IMR-90 (cell line): Measurements from ENCODE around the gene ACYP2. TPM values are rescaled to one million over a fixed set of nuclear protein-coding genes. Genes with fewer than 3 reads are reported as not detected.
A peak's percentile ranks its signal among the peaks of the same experiment; 100 is the strongest.
"Not testable (repeated sequence)": the region's sequence is repeated elsewhere in the genome, so short reads cannot be mapped to it uniquely, and the experiment has no call there.

ENCODE experiments used
- ATAC-seq: fragments of 200-7000 bp; cut with Tn5 transposase; 2 replicates; pipeline ENCODE4 v1.9.1; 2020; ENCODE audit warnings: low read depth, mild to moderate bottlenecking, moderate library complexity
- BruUV-seq: library from RNA; stranded (reverse); fragments of 400-500 nt; replicated peaks from 2 replicates; lab custom pipeline; 2021; lab: Mats Ljungman, UMichigan
- CTCF ChIA-PET: fragments of 300-600 bp; formaldehyde crosslinking; extraction: SDS; loops from one replicate; lab custom pipeline; 2021; ENCODE audit warnings: antibody characterized with exemption; lab: Yijun Ruan, JAX
- POLR2A ChIA-PET: fragments of 300-600 bp; sonication (Branson Sonifier 250); formaldehyde crosslinking; loops from one replicate; lab custom pipeline; 2022; ENCODE audit warnings: antibody characterized with exemption; ENCODE audit not compliant: unreplicated experiment; lab: Charles Lee
- DNase-seq: peaks from one replicate; pipeline ENCODE4 v3.0.0; 2013
- H2AFZ ChIP-seq: replicated peaks from 2 replicates; pipeline ENCODE3; 2013; ENCODE audit warnings: low read length, mild to moderate bottlenecking; ENCODE audit not compliant: poor library complexity
- H2AK5ac ChIP-seq: 2 replicates; pipeline ENCODE4 v1.6.1; 2013; ENCODE audit warnings: low read depth, low read length, inconsistent platforms
- H2AK9ac ChIP-seq: replicated peaks from 2 replicates; pipeline ENCODE3; 2013; ENCODE audit warnings: mild to moderate bottlenecking, low read depth, low read length, moderate library complexity; ENCODE audit not compliant: poor library complexity
- H2BK120ac ChIP-seq: 2 replicates; pipeline ENCODE4 v1.6.1; 2013; ENCODE audit warnings: low read depth, low read length, inconsistent platforms
- H2BK15ac ChIP-seq: 3 replicates; pipeline ENCODE4 v1.6.1; 2013; ENCODE audit warnings: low read depth, low read length, inconsistent platforms
- H2BK20ac ChIP-seq: 2 replicates; pipeline ENCODE4 v1.6.1; 2013; ENCODE audit warnings: low read depth, mild to moderate bottlenecking, inconsistent platforms, low read length, moderate library complexity
- H2BK5ac ChIP-seq: 2 replicates; pipeline ENCODE4 v1.6.1; 2013; ENCODE audit warnings: mild to moderate bottlenecking, low read depth, low read length, inconsistent platforms; ENCODE audit not compliant: poor library complexity, severe bottlenecking
- H3K14ac ChIP-seq: replicated peaks from 2 replicates; pipeline ENCODE4 v1.6.1; 2013; ENCODE audit warnings: low read depth, low read length, inconsistent platforms
- H3K18ac ChIP-seq: 2 replicates; pipeline ENCODE4 v1.6.1; 2013; ENCODE audit warnings: low read depth, low read length, control low read depth
- H3K23ac ChIP-seq: 2 replicates; pipeline ENCODE4 v1.6.1; 2013; ENCODE audit warnings: low read depth, low read length, inconsistent platforms
- H3K27ac ChIP-seq: 2 replicates; pipeline ENCODE4 v1.5.1; 2013; ENCODE audit warnings: mild to moderate bottlenecking, control low read depth, low read length; ENCODE audit not compliant: insufficient read depth
- H3K27me3 ChIP-seq: 2 replicates; pipeline ENCODE4 v1.6.1; 2013; ENCODE audit warnings: low read length; ENCODE audit not compliant: control insufficient read depth, insufficient read depth
- H3K36me3 ChIP-seq: 2 replicates; pipeline ENCODE4 v1.6.1; 2013; ENCODE audit warnings: low read length, mixed read lengths; ENCODE audit not compliant: control insufficient read depth, insufficient read depth
- H3K4ac ChIP-seq: 2 replicates; pipeline ENCODE4 v1.6.1; 2013; ENCODE audit warnings: low read depth, low read length, inconsistent platforms
- H3K4me1 ChIP-seq: 2 replicates; pipeline ENCODE4 v1.6.1; 2013; ENCODE audit warnings: low read length, mixed read lengths; ENCODE audit not compliant: control insufficient read depth, insufficient read depth
- H3K4me2 ChIP-seq: 2 replicates; pipeline ENCODE4 v1.6.1; 2013; ENCODE audit warnings: low read depth, mild to moderate bottlenecking, control low read depth, low read length, moderate library complexity
- H3K4me3 ChIP-seq: 2 replicates; pipeline ENCODE4 v1.5.1; 2013; ENCODE audit warnings: low read depth, mild to moderate bottlenecking, control low read depth, low read length, moderate library complexity; ENCODE audit not compliant: insufficient read depth
- H3K56ac ChIP-seq: 2 replicates; pipeline ENCODE4 v1.6.1; 2013; ENCODE audit warnings: low read length, inconsistent platforms; ENCODE audit not compliant: insufficient read depth; ENCODE audit errors: extremely low read depth
- H3K79me1 ChIP-seq, 2 experiments: 2 replicates each; pipeline ENCODE4 v1.6.1; 2013; ENCODE audit warnings: low read length in 2 of 2, inconsistent platforms in 1 of 2, low read depth in 1 of 2
- H3K9ac ChIP-seq: 2 replicates; pipeline ENCODE4 v1.6.1; 2013; ENCODE audit warnings: low read depth, low read length, control low read depth
- H3K9me1 ChIP-seq: 2 replicates; pipeline ENCODE4 v1.6.1; 2013; ENCODE audit warnings: low read length, inconsistent platforms; ENCODE audit not compliant: insufficient read depth
- H3K9me3 ChIP-seq: 2 replicates; pipeline ENCODE4 v1.6.1; 2013; ENCODE audit warnings: low read length; ENCODE audit not compliant: control insufficient read depth, insufficient read depth
- H4K20me1 ChIP-seq: 2 replicates; pipeline ENCODE4 v1.6.1; 2013; ENCODE audit warnings: low read length, inconsistent platforms; ENCODE audit not compliant: insufficient read depth
- H4K5ac ChIP-seq: 2 replicates; pipeline ENCODE4 v1.6.1; 2013; ENCODE audit warnings: mild to moderate bottlenecking, low read depth, low read length, control low read depth
- H4K8ac ChIP-seq, 2 experiments: 2 replicates each; pipeline ENCODE4 v1.6.1; 2013; ENCODE audit warnings: low read depth in 2 of 2, low read length in 2 of 2, control low read depth in 1 of 2, inconsistent platforms in 1 of 2
- H4K91ac ChIP-seq: 2 replicates; pipeline ENCODE4 v1.6.1; 2013; ENCODE audit warnings: low read depth, low read length, inconsistent platforms; ENCODE audit not compliant: insufficient read depth
- CEBPB ChIP-seq: IDR thresholded peaks from 2 replicates; pipeline ENCODE4 v1.6.1; 2012; ENCODE audit warnings: low read depth, low read length, improper control_type of control experiment
- SMC3 ChIP-seq: fragments of 150-350 bp; IDR thresholded peaks from 2 replicates; pipeline ENCODE4 v1.6.1; 2016; ENCODE audit warnings: low read depth, mild to moderate bottlenecking, antibody characterized with exemption, low read length, moderate library complexity
- whole genome bisulfite sequencing, 2 experiments: methylation state at CpG; one replicate each; pipeline versions ENCODE4 v1.1.5 to v1.1.7; 2013; ENCODE audit warnings: missing lambda C conversion rate in 2 of 2; ENCODE audit not compliant: insufficient read length in 1 of 2; ENCODE audit errors: extremely low coverage in 2 of 2; 5-methylcytosine and 5-hydroxymethylcytosine counted together
- dilution Hi-C: fragments of 300-500 bp; cut with HindIII; formaldehyde crosslinking; loops from one replicate; pipeline ENCODE4 v1.14.3; 2018; ENCODE audit warnings: low sequenced_read_pairs; ENCODE audit not compliant: unreplicated experiment
- in situ Hi-C: fragments of 300-500 bp; cut with MboI; formaldehyde crosslinking; loops from 3 replicates; pipeline ENCODE4 v1.14.3; 2019; ENCODE audit warnings: low sequenced_read_pairs, inconsistent platforms, mixed read lengths
- intact Hi-C: fragments of 100-400 bp; cut with micrococcal nuclease; formaldehyde crosslinking; loops from 2 replicates; pipeline ENCODE4 v1.10.0; 2022
- polyA plus RNA-seq, 3 experiments: library from polyadenylated mRNA; depleted of rRNA; stranded (reverse); fragments of >200 nt; gene quantifications; 2 replicates each; pipeline ENCODE4 v1.2.3, GENCODE V29; 2012; ENCODE audit warnings: low replicate concordance in 1 of 3
- total RNA-seq: library from RNA; depleted of rRNA; stranded (reverse); fragments of >200 nt; gene quantifications from 2 replicates; pipeline ENCODE4 v1.2.3, GENCODE V29; 2012

The ACYP2 gene
- total and polyA plus RNA-seq, 2 of the 4 experiments (the other 2 are of a cell fraction), result 3.9 to 7.4 TPM

GRCh38 chr2:54114936-54115283 is 505 bp upstream of the ACYP2 start:
- no CpG with 5 or more reads among the region's 3 CpGs for WGBS, 2 experiments

GRCh38 chr2:54116598-54116997 is 1.2 kb downstream of the ACYP2 start:
- H4K20me1 ChIP-seq, DNase-seq, H3K9ac ChIP-seq, H3K36me3 ChIP-seq, H4K5ac ChIP-seq, H2BK15ac ChIP-seq, H3K4me2 ChIP-seq, ATAC-seq, H2AFZ ChIP-seq, H3K18ac ChIP-seq, H3K9me1 ChIP-seq, BruUV-seq, H3K4ac ChIP-seq, intact Hi-C loops, H2BK20ac ChIP-seq, H2BK120ac ChIP-seq, H3K56ac ChIP-seq, H2AK9ac ChIP-seq, H3K23ac ChIP-seq, H2BK5ac ChIP-seq, H4K91ac ChIP-seq, CTCF ChIA-PET, H4K8ac ChIP-seq, H3K9me3 ChIP-seq, H3K4me1 ChIP-seq, H3K27ac ChIP-seq, H3K4me3 ChIP-seq, dilution Hi-C loops, H3K27me3 ChIP-seq, H3K14ac ChIP-seq: not testable (repeated sequence)
- WGBS, 2 experiments, result 100% methylated on average over 2 of the region's 10 CpGs; no CpG with 5 or more reads in 1 of the 2 experiments
- in situ Hi-C loops, result loop anchor here (10.0 kb wide), 1 partner anchor 588 kb away; no protein-coding TSS in a partner anchor
- Histone ChIP-seq H3K79me1 (peaks cover 4 to 12% of the 10 kb centered on the region in 2 experiments; a peak in 2 of 4 replicates), H2AK5ac (0 out of 2 replicates have a peak overlapping the region, but pooled peaks have one; percentile 9)
- POLR2A ChIA-PET, result interaction anchor here (0.9 kb wide), 1 partner anchor 45 kb away, joined by 3 read pairs; no protein-coding TSS in a partner anchor

More at GRCh38 chr2:54114936-54115283, 505 bp upstream of the ACYP2 start:
- Histone ChIP-seq H2BK20ac (no peak overlapping the region), H3K9me1 (no peaks in the 10 kb centered on the region), H3K27ac (peak overlapping the region; percentile 99; the same call in 1 of the 2 replicates), H3K4me2 (peak overlapping the region; percentile 70), H3K23ac (peak overlapping the region; percentile 91; the same call in 1 of the 2 replicates), H3K18ac (no peak overlapping the region; the same call in 1 of the 2 replicates), H3K4me3 (peak overlapping the region; percentile 77), H2AK5ac (peak overlapping the region; percentile 55; the same call in 1 of the 2 replicates), H3K4me1 (no peaks in the 10 kb centered on the region), H2AFZ (no peak overlapping the region), H2AK9ac (no peak overlapping the region), H2BK15ac (peak overlapping the region; percentile 19; the same call in 1 of the 3 replicates), H3K9me3 (no peaks in the 10 kb centered on the region), H3K56ac (peak overlapping the region; percentile 93; the same call in 1 of the 2 replicates), H3K4ac (peak overlapping the region; percentile 99), H2BK5ac (peak overlapping the region; percentile 98), H3K27me3 (no peaks in the 10 kb centered on the region), H4K20me1 (no peaks in the 10 kb centered on the region), H2BK120ac (peak overlapping the region; percentile 92), H3K9ac (peak overlapping the region; percentile 97; the same call in 1 of the 2 replicates), H3K36me3 (no peaks in the 10 kb centered on the region), H3K14ac (peak overlapping the region; percentile 99), H4K8ac (peak overlapping the region; percentile 90 to 99), H3K79me1 (peaks cover 4 to 12% of the 10 kb centered on the region in 2 experiments; a peak in 2 of 4 replicates), H4K5ac (peak overlapping the region; percentile 99), H4K91ac (peak overlapping the region; percentile 54)
- POLR2A ChIA-PET, result interaction anchor here (0.7 kb wide), 2 partner anchors 564 to 605 kb away, joined by 5 to 14 read pairs; no protein-coding TSS in a partner anchor
- in situ Hi-C loops (loop anchor here (10.0 kb wide), 1 partner anchor 590 kb away; no protein-coding TSS in a partner anchor), intact Hi-C loops (loop anchor here (2.0 kb wide), 2 partner anchors 342 to 590 kb away; partner anchors contain the start of gene SPTBN1), dilution Hi-C loops (no loop called here)
- peak; percentile 32; the same call in 1 of the 2 replicates for TF ChIP-seq CEBPB
- TF ChIP-seq SMC3, result no peak
- DNase-seq (no peak), ATAC-seq (no peak)
- CTCF ChIA-PET, result interaction anchor here (1.0 kb wide), 1 partner anchor 724 kb away, joined by 3 read pairs; no protein-coding TSS in a partner anchor
- no TSS peak for BruUV-seq
